WI38 (cell line): Measurements from ENCODE around the gene EFHD2.

ENCODE experiments used
- H3K4me3 ChIP-seq: 2 replicates; pipeline ENCODE4 v1.5.1; 2011; ENCODE audit warnings: low read depth, mild to moderate bottlenecking, control low read depth, low read length
- TF ChIP-seq, protein P1 (sequence below): IDR thresholded peaks from 2 replicates; pipeline ENCODE4 v1.5.1; 2012; ENCODE audit warnings: low read depth, mild to moderate bottlenecking, control low read depth, low read length

The EFHD2 gene

DNA sequence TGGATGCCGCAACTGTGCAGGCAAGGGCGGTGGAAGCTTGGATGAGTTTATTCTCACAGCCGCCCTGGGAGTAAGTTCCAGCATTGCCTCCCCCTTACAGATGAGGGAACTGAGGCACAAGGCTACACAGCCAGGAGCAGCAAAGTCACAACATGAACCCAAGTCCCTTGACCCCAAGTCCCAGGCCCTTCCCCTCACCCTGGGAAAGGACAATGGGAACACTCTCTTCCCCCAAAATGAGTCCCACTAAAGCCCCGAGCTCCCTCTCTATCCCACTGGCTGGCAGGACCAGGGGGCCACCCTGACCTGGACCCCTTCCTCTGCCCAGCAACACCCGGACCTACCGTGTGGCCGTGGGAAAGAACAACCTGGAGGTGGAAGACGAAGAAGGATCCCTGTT is 32.4 kb downstream of the EFHD2 start:
- TF ChIP-seq, protein P1, sequence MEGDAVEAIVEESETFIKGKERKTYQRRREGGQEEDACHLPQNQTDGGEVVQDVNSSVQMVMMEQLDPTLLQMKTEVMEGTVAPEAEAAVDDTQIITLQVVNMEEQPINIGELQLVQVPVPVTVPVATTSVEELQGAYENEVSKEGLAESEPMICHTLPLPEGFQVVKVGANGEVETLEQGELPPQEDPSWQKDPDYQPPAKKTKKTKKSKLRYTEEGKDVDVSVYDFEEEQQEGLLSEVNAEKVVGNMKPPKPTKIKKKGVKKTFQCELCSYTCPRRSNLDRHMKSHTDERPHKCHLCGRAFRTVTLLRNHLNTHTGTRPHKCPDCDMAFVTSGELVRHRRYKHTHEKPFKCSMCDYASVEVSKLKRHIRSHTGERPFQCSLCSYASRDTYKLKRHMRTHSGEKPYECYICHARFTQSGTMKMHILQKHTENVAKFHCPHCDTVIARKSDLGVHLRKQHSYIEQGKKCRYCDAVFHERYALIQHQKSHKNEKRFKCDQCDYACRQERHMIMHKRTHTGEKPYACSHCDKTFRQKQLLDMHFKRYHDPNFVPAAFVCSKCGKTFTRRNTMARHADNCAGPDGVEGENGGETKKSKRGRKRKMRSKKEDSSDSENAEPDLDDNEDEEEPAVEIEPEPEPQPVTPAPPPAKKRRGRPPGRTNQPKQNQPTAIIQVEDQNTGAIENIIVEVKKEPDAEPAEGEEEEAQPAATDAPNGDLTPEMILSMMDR = no peak
- no peak overlapping the region for H3K4me3 ChIP-seq

DNA sequence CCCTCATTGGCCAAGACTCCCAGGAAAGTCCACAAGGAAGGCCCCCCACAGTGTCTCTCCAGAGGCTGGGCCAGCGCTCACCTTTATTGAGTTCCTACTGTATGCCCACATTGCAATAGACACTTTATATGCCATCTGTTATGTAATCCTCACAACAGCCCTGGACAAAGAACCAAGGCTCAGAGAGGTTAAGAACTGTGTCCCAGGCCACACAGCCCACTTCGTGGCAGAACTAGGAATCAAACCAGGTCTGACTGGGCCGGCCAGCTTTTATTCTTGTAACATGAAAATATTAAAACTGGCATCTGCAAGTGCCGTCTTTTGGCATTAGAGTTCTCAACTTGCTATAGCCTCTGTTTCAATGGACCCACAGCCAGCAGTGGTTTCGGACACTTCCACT is 33.1 kb downstream of the EFHD2 start:
- no peak overlapping the region for H3K4me3 ChIP-seq
- TF ChIP-seq, protein P1 = no peak

DNA sequence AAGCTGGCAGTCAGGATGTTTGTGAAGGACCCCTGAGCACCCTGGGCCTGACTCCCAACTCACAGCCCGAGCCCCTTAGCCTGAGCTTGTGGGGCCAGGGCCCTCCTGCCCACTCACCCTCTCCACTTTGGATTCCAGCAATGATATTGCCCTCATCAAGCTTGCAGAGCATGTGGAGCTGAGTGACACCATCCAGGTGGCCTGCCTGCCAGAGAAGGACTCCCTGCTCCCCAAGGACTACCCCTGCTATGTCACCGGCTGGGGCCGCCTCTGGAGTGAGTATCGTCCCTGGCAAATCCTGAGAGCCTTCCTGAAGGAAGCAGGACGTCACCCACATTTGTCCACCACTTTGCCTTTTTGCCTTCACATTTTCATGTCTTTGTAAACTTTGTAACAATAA is 33.6 kb downstream of the EFHD2 start:
- H3K4me3 ChIP-seq = no peak overlapping the region
- TF ChIP-seq, protein P1 = no peak

DNA sequence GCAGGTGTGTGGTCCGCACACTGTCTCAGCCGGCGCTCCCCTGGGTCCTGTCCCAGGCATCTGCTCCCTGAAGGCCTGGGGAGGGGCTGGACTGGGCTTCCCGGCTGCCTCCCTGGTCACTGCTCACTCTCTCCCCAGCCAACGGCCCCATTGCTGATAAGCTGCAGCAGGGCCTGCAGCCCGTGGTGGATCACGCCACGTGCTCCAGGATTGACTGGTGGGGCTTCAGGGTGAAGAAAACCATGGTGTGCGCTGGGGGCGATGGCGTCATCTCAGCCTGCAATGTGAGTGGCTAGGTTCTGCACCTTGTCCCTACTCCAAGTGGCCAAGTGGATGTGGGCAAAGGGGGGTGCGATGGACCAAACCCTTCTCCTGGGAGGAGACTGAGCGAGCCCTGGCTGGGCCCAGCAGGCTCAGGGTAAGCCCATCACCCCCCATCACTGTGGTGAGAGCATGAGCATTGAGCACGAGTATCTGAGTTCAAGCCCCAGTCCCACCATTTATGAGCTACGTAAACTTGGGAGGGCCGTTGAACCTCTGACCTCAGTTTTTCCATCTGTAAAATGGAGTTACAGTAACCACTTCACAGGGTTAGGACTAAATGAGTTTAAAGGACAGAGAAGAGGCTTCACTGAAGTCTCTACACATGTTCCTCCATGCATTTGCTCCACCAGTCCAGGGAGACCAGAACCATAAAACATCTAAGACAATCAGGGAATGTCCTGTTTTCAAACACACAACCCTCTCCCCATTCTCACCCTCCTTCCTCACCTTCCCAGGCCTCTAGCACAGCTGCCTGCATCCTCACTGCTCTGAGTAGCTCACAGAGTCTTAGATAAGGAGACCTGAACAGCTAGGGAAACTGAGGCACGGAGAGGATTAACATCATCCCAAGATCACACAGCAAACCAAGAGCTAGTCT is 35.0 kb downstream of the EFHD2 start:
- no peak overlapping the region for H3K4me3 ChIP-seq
- TF ChIP-seq, protein P1 = no peak

DNA sequence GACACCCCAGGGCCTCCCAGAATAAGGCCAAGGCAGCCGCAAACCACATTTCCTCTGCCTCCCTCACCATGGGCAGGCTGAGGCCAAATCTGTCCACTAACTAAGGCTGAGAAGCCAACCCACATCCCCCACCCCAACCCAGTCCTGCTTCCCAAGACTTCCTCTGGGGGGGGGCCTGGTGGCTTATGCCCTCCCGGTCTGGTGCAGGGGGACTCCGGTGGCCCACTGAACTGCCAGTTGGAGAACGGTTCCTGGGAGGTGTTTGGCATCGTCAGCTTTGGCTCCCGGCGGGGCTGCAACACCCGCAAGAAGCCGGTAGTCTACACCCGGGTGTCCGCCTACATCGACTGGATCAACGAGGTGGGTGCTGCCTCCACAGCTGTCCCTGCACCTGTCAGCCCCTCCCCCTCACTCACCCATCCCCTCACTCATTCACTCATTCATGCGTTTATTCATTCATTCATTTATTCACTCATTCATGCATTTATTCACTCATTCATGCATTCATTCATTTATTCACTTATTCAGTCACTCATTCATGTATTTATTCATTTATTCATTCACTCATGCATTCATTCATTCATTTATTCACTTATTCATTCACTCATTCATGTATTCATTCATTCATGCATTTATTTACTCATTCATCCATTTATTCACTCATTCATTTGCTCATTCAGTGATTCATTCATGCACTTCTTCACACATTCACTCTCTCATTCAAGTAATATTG is 35.9 kb downstream of the EFHD2 start:
- TF ChIP-seq, protein P1 = no peak
- no peak overlapping the region for H3K4me3 ChIP-seq

DNA sequence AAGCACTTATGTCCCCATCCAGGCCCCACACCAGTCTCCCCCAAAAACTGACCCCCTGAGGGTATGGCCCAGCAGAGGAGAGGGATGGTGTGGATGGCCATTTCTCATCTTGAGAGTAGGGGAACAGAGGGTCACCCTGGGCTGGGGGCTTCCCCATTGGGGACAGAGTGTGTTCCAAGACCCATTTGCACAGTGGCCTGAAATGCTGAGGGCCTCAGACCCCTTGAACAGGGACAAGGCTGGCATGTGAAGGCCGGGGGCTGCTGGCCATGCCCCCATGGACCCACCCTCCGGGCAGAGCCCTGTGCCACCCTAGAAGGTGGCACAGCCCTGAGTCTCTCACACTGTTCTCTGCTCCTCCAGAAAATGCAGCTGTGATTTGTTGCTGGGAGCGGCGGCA is 36.5 kb downstream of the EFHD2 start:
- no peak overlapping the region for H3K4me3 ChIP-seq
- TF ChIP-seq, protein P1 = no peak
